Measurements from ENCODE around the gene NRROS.

DNA sequence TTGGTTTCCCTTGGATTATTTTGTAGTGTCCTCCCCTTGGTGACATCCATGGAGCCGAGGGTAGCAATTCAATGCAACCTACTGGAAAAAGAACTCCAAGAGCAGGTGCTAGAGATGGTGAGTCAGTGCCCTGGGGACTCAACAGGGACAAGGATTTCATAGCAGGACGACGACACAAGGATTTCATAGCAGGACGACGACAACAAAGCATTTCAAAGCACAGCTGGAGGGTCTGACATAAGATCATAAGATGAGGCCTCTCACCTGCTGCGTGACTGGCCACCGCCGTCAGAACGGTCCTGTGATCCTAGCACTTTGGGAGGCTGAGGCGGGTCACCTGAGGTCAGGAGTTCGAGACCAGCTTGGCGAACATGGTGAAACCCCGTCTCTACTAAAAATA is 22.5 kb downstream of the NRROS start:
- TF ChIP-seq POLR2A (IDR thresholded peaks at IDR 0.05; ENCODE audit: low read depth, low read length) (no peak), SMC3 (IDR thresholded peaks at IDR 0.05; ENCODE audit: low read depth, low read length) (no peak), MAZ (IDR thresholded peaks at IDR 0.05; ENCODE audit: borderline replicate concordance, low read depth, low read length) (no peak), RFX5 (IDR thresholded peaks at IDR 0.05; ENCODE audit: low read depth, low read length) (no peak), NFE2L2 (IDR thresholded peaks at IDR 0.05; ENCODE audit: low read depth, low read length) (no peak), CEBPB (IDR thresholded peaks at IDR 0.05; ENCODE audit: low read depth, low read length) (no peak)
- TF ChIP-seq, protein P1, sequence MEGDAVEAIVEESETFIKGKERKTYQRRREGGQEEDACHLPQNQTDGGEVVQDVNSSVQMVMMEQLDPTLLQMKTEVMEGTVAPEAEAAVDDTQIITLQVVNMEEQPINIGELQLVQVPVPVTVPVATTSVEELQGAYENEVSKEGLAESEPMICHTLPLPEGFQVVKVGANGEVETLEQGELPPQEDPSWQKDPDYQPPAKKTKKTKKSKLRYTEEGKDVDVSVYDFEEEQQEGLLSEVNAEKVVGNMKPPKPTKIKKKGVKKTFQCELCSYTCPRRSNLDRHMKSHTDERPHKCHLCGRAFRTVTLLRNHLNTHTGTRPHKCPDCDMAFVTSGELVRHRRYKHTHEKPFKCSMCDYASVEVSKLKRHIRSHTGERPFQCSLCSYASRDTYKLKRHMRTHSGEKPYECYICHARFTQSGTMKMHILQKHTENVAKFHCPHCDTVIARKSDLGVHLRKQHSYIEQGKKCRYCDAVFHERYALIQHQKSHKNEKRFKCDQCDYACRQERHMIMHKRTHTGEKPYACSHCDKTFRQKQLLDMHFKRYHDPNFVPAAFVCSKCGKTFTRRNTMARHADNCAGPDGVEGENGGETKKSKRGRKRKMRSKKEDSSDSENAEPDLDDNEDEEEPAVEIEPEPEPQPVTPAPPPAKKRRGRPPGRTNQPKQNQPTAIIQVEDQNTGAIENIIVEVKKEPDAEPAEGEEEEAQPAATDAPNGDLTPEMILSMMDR (conservative IDR thresholded peaks at IDR 0.05; ENCODE audit: low read depth, low read length): no peak

Data from IMR-90 (cell line).